Stimulated activated CD4-positive, alpha-beta T cell treated with anti-CD3 and anti-CD28 coated beads, Interleukin-15, amount 100 ng/mL, for 48 hours (primary cell): ENCODE measurements around the gene MCAM.

Experiments used
- DNase-seq, 2 donors: peaks; one replicate each; pipeline ENCODE4 v3.0.0-alpha.2; 2020; ENCODE audit warnings: low read depth in 2 of 2

The MCAM gene

GRCh38 chr11:119345685-119346084, 28.8 kb upstream of the MCAM start:
- DNase-seq = no peak

DNA sequence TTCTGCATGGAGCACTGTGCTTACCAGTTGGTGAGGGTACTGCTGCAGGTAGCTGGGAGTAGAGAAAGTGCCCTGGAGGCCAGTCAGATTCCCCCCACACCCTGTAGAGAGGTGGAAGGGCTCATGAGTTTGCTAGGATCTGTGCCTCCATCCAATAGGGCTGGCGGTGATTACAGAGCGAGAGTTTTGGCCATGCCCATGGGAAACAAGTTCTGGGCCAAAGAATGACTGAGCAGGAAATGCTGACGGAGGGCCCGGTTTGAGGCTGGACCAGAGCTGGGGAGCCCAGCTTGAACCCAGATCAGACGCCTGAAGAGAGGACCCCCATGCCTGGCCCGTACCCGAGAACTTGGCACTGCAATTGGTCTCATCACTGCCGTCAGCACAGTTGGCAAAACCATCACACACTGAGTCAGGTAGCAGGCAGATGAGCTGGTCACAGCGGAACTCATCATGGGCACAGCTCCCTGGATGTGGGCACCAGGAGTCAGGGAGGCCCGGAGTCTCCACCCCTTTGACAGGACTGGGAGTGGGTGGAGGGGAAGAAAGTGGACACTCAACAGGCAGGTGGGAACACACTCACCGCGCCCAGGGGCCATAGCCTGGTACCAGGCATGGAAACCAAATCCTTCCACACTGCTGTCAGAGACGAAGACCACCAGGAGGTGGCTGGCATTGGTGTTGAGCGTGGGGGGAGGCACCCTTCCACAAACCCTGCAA, 27.5 kb upstream of the MCAM start:
- DNase-seq = no peak

- DNase-seq = no peak
Observed at GRCh38 chr11:119343726-119344125, 26.8 kb upstream of the MCAM start.

GRCh38 chr11:119342362-119343130, 25.6 kb upstream of the MCAM start:
- DNase-seq = no peak

DNA sequence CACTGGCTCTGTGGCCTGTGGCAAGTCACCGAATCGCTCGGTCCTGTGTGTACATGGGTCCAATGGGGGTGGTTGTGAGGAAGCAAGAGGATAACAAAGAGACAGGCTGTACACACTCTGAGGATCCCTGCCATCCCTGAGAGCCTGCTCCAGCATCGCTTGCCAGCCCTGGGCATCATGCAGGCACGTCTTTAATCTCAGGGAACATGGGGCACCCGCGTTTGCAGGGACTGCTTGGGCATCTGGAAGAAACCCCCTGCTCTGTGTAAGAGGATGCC, 25.0 kb upstream of the MCAM start:
- DNase-seq = no peak

- DNase-seq = no peak
Observed at GRCh38 chr11:119341222-119342022, 24.5 kb upstream of the MCAM start.

GRCh38 chr11:119340335-119341221, 23.6 kb upstream of the MCAM start, which contains the start of gene C1QTNF5:
Gene C1QTNF5 (minus strand): TSS chr11:119340883. CDS start chr11:119340397, 486 bp downstream.
- no peak for DNase-seq

DNA sequence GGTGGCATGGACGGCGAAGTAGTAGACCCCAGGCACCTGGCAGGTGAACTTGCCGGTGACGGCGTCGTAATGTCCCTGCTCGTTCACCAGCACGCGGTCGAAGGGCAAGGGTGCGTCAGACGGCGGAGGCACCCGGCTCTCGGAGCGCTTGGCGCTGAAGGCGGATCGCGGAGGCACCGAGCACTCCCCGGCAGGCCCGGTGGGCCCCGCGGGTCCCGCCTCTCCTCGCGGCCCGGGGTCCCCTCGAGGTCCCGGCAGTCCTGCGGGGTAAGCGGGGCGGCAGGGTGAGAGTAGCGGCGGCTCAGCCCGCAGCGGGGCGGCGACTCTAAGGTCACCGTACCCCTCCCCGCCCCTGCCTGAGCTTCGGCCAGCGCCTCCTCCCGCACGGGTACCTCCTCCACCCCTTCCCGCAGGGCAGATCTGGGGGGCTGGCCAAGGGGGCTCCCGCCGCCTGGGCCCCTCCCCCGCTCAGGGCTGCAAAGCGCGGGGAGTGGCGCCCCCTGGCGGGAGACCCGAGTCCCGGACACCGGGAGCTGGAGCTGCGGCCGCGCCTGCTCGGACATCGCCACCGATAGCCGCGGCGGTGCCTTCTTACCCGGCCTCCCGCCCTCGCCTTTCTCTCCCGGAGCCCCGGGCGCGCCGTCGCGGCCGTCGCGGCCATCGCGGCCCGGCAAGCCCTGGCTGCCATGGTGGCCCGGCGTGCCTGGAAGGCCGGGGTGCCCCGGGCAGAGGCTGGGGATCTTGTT, 22.8 kb upstream of the MCAM start:
- no peak for DNase-seq

GRCh38 chr11:119338965-119339588, 22.1 kb upstream of the MCAM start:
- DNase-seq = no peak

- peak in 1 of 2 donors; percentile 52 for DNase-seq
Observed at GRCh38 chr11:119338318-119338890, 21.5 kb upstream of the MCAM start.

DNA sequence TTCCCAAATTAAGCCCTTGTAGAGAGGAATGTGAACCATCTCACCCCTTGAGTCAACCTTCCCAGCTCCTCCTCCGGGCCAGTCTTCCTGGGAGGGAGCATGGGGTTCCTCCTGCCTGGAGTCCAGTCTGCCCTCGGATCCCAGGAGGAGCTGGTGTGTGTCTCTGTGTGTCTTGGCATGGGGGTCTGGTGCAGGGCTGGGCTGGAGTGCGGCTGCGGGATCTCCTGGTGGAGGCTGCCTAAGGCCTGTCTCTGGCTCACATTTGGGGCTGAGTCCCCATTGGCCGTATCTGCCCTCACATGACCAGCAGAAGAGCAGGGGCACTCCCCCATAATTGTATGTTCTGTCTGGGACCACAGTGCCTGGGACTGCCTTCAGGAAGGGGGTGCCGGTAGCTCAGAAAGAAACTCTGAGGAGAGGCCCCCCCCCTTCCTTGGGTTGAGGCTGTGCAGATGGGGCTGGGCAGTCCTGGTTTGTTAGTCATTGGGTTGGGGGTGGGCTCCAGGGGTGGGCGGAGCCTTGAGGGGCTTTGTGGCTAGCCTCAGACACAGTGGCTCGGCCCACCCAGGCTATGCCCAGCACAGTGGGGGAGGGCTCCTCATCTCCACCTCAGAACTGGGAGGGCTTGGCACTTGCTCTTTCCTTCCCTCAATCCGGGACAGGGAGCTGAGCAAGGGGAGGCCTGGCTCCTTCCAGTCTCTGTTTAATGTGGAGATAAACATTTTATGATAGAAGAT, 20.8 kb upstream of the MCAM start:
- DNase-seq = no peak

GRCh38 chr11:119336744-119337469, 20.0 kb upstream of the MCAM start:
- no peak for DNase-seq

GRCh38 chr11:119335655-119336543, 19.0 kb upstream of the MCAM start:
- no peak for DNase-seq

DNA sequence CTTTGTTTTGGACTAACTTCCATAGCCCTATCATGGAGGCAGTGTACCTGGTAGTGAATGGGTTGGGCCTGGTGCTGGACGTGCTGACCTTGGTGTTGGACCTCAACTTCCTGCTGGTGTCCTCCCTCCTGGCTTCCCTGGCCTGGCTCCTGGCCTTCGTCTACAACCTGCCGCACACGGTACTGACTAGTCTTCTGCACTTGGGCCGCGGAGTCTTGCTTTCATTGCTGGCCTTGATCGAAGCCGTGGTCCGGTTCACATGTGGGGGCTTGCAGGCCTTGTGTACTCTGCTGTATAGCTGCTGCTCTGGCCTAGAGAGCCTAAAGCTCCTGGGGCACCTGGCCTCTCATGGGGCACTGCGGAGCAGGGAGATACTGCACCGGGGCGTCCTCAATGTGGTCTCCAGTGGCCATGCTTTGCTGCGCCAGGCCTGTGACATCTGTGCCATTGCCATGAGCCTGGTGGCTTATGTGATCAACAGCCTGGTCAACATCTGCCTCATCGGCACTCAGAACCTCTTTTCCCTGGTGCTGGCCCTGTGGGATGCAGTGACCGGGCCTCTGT, 18.2 kb upstream of the MCAM start:
- DNase-seq = no peak

- peak; percentile 88 to 91 for DNase-seq
Observed at GRCh38 chr11:119334174-119334930, 17.4 kb upstream of the MCAM start, which contains the start of gene RNF26. Gene RNF26 (plus strand): TSS chr11:119334527. CDS start chr11:119335123, 596 bp downstream.

DNA sequence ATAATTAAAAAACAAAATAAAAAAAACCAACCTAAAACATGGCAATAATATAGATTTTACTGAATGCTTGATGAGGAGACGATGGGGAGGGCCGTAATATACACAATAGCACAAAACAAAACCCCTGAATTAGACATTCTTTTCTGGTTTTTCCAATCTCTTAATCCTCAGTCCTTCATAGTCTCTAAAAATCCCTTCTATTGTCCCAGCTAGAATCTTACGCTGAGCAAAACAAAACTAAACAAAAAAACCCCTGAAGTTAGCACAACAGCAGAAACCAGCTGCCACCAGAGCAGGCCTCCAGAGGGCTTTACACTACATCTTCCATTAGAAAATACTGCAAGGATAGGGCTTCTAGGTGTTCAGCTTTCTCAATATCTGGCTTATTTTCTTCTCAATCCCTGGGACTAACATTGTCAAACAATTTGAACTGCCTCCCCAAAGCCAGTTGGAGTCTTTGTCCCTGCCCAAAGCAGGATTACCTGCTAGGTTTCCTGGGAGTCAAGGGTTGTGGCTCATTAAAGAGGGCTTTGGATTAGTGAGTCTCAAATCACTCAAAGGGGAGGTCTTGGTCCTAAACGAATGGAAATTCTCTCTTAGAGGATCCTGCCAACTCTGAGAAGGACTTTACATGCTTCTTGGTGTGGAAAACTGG, 15.3 kb upstream of the MCAM start:
- DNase-seq = no peak
